Uterus (tissue), 4 donors: ENCODE measurements around the gene EPHX1. TPM values are rescaled to one million over a fixed set of nuclear protein-coding genes. Genes with fewer than 3 reads are reported as not detected.

Experiments used
- DNase-seq, 2 donors: peaks; one replicate each; pipeline ENCODE4 v3.0.0-alpha.2; 2019 to 2020
- H3K27ac ChIP-seq, 2 donors: fragments of 200-600 bp; sonication (generic); 1 replicate in 1 of 2; 2 replicates in 1 of 2; pipeline ENCODE4 v1.5.1; 2016 to 2018
- H3K27me3 ChIP-seq, 2 donors: fragments of 200-600 bp; sonication (generic); one replicate each; pipeline ENCODE4 v1.5.1; 2018 to 2019; ENCODE audit warnings: control low read depth in 1 of 2
- H3K36me3 ChIP-seq, 2 donors: fragments of 200-600 bp; sonication (generic); one replicate each; pipeline ENCODE4 v1.5.1; 2019; ENCODE audit warnings: control low read depth in 1 of 2
- H3K4me1 ChIP-seq, 2 donors: fragments of 200-600 bp; sonication (generic); one replicate each; pipeline ENCODE4 v1.5.1; 2018 to 2019; ENCODE audit warnings: control low read depth in 1 of 2
- H3K4me3 ChIP-seq, 2 donors: fragments of 200-600 bp; sonication (generic); 1 replicate in 1 of 2; 2 replicates in 1 of 2; pipeline ENCODE4 v1.5.1; 2018 to 2019; ENCODE audit warnings: mild to moderate bottlenecking in 1 of 2
- H3K9me3 ChIP-seq, 2 donors: fragments of 200-600 bp; sonication (generic); one replicate each; pipeline ENCODE4 v1.5.1; 2019; ENCODE audit warnings: control low read depth in 1 of 2
- CTCF ChIP-seq, 4 experiments: fragments of 200-600 bp in 2 of 4; fragments of 450-650 bp in 2 of 4; sonication (generic) in 2 of 4; IDR thresholded peaks; one replicate each; pipeline ENCODE4 v1.5.1; 2016 to 2019; ENCODE audit warnings: antibody characterized with exemption in 4 of 4, mild to moderate bottlenecking in 2 of 4, moderate library complexity in 1 of 4
- POLR2A ChIP-seq, 2 donors: fragments of 450-650 bp; IDR thresholded peaks; one replicate each; pipeline ENCODE4 v1.6.1; 2016; ENCODE audit warnings: antibody characterized with exemption in 2 of 2, mild to moderate bottlenecking in 1 of 2, moderate library complexity in 1 of 2
- intact Hi-C: fragments of 100-400 bp; cut with DNase I; formaldehyde crosslinking; loops from one replicate; pipeline ENCODE4 v1.15.1; 2023; ENCODE audit warnings: low total_unique reads
- total RNA-seq, 4 donors: library from RNA; depleted of rRNA in 3 of 4; stranded (reverse); fragments of >200 nt in 3 of 4; gene quantifications; one replicate each; pipeline versions ENCODE4 v1.1.0 to v1.2.4, GENCODE V29; 2014 to 2023
- donor health status: DM: yes; HTN: yes; CAD: no.

EPHX1 gene
- total RNA-seq, 4 donors from 2014 or later, result 51.2 to 156 (median 55.3) TPM

- no peaks in the 10 kb centered on the region for H3K36me3 ChIP-seq
- H3K27ac ChIP-seq, result no peak within 1 kb of the TSS
- no peaks in the 10 kb centered on the region for H3K9me3 ChIP-seq
- H3K27me3 ChIP-seq, result no peaks in the 10 kb centered on the region
- DNase-seq, result no peak
- intact Hi-C loops, result no loop called here
- H3K4me3 ChIP-seq, result no peak within 1 kb of the TSS
- H3K4me1 ChIP-seq, result no peaks in the 10 kb centered on the region
- TF ChIP-seq CTCF (IDR thresholded peaks at IDR 0.05) (no peak), POLR2A (IDR thresholded peaks at IDR 0.05) (no peak)
These were observed 79.1 kb downstream of the EPHX1 start, which contains the start of gene LEFTY1 for GRCh38 chr1:225888898-225889601. TSS of gene LEFTY1 (minus strand) at chr1:225889146. CDS start at chr1:225889066, 80 bp downstream.

GRCh38 chr1:225889743-225890142 is 79.8 kb downstream of the EPHX1 start:
- no peak for DNase-seq
- TF ChIP-seq CTCF (IDR thresholded peaks at IDR 0.05) (no peak), POLR2A (IDR thresholded peaks at IDR 0.05) (no peak)
- Histone ChIP-seq H3K9me3 (no peaks in the 10 kb centered on the region), H3K36me3 (no peaks in the 10 kb centered on the region), H3K27ac (no peak overlapping the region), H3K4me1 (no peaks in the 10 kb centered on the region), H3K4me3 (no peak overlapping the region), H3K27me3 (no peaks in the 10 kb centered on the region)
- intact Hi-C loops, result no loop called here

GRCh38 chr1:225890346-225891228 is 80.7 kb downstream of the EPHX1 start:
- Histone ChIP-seq H3K4me3 (no peak overlapping the region), H3K27ac (no peak overlapping the region), H3K9me3 (no peaks in the 10 kb centered on the region), H3K4me1 (no peaks in the 10 kb centered on the region), H3K27me3 (no peaks in the 10 kb centered on the region), H3K36me3 (no peaks in the 10 kb centered on the region)
- no peak for DNase-seq
- intact Hi-C loops, result no loop called here
- TF ChIP-seq POLR2A (IDR thresholded peaks at IDR 0.05) (no peak), CTCF (IDR thresholded peaks at IDR 0.05) (no peak)

GRCh38 chr1:225891229-225891972 is 81.5 kb downstream of the EPHX1 start:
- no peak for TF ChIP-seq POLR2A (IDR thresholded peaks at IDR 0.05)
- no peak for TF ChIP-seq CTCF (IDR thresholded peaks at IDR 0.05)
- intact Hi-C loops, result no loop called here
- Histone ChIP-seq H3K9me3 (no peaks in the 10 kb centered on the region), H3K4me1 (no peaks in the 10 kb centered on the region), H3K27ac (no peak overlapping the region), H3K27me3 (no peaks in the 10 kb centered on the region), H3K4me3 (no peak overlapping the region), H3K36me3 (no peaks in the 10 kb centered on the region)
- DNase-seq, result no peak
